Measurements from ENCODE around the gene GDF15.

The GDF15 gene

DNA sequence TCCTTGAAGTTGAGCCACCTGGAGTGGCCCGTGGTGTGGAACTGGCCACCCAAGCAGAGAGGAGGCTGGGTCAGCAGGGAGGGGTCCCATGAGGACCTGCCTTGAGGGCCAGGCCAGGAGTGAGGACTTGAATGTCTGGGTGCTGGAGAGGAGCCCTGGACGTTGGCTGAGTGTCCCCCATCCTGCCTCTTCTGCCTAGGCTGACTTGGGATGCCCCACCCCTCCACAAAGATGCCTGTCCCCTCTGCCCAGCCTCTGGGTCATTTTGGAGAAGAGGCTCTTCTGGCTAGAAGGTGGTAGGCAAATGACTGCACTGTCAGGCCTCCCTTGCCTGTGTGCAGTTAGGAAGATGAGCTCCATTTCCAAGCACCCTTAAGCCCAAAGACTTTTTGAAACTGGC is 35.0 kb downstream of the GDF15 start:
- no peak for DNase-seq

DNA sequence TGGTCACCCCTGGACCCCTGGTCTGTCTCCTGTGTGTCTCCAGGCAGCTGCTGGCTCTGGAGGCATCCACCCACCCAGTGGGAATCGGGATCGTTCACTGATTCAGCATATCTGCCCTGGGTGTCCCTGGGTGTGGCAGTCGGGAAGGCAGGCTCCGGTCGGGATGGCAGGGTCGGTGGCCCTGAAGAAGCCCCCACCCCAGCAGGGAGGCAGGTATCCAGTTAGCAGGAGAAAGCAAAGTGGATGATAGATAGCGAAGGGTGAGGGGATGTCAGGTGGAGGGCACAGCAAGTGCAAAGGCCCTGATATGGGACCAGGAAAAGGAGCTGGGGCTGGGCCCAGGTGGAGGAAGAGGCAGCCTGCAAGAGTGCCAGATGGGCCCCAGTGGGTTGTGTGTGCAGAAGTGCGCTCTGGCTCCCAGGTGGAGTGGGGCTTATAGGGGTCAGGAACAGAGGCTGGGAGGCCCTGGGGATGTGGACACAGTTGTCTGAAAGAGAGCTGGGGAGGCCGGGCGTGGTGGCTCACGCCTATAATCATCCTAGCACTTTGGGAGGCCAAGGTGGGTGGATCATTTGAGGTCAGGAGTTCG is 35.5 kb downstream of the GDF15 start:
- no peak for DNase-seq

DNA sequence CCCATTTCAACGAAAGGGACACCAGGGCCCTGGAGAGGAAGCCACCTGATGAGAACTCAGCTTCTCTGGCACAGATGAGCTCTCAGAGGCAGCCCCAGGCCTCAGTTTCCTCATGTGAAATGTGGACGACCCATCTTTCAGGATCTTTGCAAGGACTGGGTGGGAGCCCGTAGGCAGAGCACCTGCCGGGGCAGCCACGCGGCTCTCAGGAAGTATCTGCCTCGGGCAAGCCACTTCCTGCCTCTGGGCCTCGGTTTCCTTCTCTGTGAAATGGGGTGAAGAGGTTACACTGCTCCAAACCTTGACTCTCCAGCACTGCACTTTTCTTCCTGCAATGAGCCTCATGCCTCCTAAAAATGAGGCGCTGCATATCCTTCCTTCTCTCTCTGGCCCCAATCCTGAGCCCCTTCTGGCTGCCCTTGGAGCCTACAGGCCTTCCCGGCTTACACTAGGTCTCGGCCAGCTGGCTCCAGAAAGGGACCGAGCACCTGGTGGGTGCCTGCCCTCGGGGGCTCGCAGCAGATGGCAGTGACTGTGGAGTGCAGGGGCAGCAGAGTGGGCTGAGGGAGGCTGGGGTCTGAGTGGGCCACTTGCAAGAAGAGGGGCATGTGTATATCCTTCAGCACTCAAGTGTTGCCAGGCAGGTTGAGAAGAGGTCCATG is 36.7 kb downstream of the GDF15 start:
- DNase-seq = no peak

GRCh38 chr19:18423258-18424020 is 37.5 kb downstream of the GDF15 start:
- DNase-seq = no peak

- DNase-seq = no peak
Observed at GRCh38 chr19:18424122-18424889, 38.3 kb downstream of the GDF15 start.

- DNase-seq = no peak
Observed at GRCh38 chr19:18424890-18425514, 39.0 kb downstream of the GDF15 start.

DNA sequence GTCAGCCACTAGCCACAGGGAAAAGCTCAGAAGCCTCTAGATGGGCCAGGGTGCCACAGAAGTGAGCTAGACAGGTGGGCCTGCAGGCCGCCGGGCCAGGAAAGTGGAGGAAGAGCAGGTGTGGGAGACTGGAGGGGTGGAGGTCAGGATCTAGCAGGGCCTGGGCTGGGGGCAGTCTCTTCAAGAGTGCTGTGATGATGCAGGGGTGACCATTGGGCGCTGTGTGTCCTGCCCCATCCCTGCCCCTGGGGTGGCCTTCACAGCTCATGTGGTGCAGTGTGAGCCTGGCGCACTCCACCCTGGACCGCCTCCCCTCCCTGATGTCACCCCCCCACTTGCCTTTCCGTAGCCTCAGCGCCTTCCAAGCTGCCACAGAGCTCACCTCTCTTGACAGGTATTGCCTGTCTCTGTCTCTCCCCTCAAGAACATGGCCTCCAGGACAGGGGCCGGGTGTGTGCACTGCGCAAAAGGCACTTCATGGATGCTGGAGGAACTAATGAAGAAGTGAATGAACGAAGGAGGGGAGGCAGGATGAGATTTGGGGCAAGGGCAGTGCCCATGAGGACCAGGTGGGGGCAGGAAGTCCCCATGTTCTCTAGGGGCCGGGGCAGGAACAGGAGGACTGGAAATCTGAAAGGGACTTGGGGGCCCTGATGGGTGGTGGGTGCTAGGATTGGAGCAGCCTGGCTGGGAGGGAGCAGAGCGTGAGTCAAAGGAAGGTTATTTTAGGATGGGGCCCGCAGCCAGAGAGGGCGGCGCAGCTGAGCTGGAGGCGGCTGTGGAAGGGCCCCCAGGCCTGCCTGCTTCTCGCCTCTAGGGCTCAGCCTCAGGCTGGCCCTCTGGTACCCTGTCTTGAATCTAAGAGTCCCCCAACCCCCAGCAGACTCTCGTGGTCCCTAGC is 39.8 kb downstream of the GDF15 start:
- DNase-seq = no peak

DNA sequence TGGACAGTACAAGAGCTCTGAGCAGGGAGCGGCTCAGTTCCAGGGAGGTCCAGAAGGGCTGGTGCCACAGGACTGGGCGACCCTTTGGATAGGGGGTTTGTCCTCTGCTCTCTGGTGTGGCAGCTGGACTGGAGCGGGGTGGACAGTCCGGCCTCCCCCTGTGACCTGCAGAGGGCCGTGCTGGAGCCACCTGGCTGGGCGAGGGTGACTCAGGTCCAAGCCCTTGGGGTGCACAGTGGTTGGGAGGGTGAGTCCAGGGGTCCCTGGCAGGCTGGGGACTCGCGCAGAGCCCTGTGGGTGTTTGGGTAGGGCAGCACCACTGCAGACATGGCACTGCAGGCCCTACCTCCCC is 40.4 kb downstream of the GDF15 start:
- DNase-seq = no peak

DNA sequence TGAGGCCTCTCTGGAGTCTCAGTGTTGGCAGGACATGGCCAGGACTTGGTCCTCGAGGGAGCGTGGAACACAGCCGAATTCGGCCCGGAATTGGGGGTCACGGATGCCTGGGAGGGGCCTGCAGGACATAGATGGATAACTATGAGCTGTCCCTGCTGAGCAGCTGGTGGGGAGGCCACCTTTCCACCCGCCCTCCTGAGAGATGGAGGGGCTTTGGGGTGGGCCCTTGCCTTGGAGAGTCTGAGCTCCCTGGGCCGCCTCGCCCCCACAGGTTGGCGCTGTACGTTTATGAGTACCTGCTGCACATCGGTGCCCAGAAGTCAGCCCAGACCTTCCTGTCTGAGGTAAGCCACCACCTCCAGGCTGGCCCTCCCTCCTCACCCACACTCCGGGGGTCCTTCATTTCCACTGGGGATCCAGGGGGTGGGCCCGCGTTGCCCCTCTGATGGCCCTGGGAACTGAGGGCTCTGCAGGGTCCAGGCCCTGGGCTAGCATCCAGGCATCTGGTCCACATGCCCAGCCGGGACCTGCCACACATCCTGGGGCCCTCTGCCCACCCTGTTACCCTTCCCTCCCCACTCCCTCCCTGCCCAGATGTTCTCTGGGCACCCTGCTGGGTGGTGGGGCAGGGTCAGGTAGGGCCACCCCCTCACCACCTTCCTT is 41.3 kb downstream of the GDF15 start:
- no peak for DNase-seq

DNA sequence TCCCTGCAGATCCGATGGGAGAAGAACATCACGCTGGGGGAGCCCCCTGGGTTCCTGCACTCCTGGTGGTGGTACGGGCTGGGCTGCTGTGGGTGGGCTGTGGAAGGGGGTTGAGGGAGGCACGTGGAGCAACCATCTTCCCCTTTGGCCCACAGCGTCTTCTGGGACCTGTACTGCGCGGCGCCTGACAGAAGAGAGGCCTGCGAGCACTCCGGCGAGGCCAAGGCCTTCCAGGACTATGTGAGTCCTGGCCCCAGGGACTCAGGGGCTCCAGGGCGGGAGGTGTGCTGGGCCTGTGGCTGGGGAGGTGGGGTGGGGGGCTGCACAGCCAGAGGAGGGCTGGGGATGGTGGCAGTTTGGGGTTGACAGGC is 41.8 kb downstream of the GDF15 start:
- DNase-seq = no peak

- DNase-seq = no peak
Observed at GRCh38 chr19:18428173-18428786, 42.3 kb downstream of the GDF15 start.

- peak; percentile 66 for DNase-seq
Observed at GRCh38 chr19:18428787-18429674, 43.1 kb downstream of the GDF15 start.

- no peak for DNase-seq
Observed at GRCh38 chr19:18429717-18430416, 43.9 kb downstream of the GDF15 start.

DNA sequence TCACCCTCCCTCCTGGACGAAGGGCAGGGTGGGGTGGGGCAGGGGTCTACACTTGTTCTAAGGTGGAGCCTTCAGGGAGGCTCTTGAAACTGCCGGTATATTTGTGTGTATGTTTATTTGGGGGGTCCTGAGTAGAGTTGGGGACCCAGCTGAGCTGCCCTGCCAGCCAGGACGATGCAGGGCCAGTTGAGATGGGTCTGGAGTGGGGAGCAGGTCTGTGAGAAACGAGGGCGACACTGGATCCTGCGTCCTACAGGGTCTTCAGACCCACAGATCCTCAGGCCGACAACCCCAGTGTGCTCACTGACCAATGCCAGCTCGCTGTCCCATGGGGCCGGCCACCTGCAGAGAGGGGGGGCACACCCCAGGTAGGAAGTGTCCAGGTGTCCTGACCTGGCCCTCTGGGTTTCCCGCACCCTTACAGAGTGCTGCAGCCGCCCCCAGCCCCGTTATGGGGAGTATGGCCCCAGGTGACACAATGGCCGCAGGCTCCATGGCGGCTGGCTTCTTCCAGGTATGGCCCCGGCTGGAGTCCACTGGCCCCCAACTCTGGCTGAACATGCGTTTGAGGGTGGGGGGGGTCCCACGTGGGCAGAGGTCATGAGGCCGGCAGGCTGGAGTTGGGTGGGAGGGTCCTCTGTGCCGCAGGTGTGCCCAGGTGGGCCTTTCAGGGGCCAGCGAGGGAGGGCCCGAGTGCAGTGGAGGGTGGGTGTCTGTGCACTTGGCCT is 44.6 kb downstream of the GDF15 start:
- no peak for DNase-seq

- no peak for DNase-seq
Observed at GRCh38 chr19:18431351-18432197, 45.6 kb downstream of the GDF15 start.

DNA sequence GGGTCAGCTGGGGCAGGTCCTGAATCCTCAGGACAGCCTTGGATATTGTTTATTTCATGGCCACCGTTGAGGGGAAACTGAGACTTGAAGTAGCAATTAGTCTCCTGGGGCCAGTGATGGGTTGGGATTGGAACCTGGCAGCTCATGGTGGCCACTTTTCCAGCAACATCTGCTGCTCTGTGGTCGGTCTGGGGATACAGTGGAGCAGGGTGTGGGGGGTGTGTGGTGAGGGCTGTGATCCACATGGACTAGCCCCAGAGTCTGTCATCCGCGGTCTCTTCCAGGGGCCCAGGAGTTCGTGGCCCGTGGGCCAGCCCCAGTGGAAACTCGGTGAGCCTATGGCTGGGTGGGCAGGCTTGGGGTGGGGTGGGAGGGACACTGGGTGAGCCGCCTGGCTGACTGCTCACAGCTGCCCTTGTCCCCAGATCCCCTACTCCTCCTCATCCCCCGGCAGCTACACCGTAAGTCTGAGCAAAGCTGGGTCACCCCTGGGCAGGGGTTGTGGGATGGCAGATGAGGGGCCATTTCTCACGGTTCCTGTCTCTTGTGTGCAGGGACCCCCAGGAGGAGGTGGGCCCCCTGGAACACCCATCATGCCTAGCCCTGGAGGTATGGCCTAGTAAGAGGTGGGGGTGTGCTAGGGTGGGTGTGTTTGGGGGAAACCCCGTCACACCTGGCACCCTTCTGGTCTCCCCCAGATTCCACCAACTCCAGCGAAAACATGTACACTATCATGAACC is 46.5 kb downstream of the GDF15 start:
- no peak for DNase-seq

Data from NCI-H226 (cell line).